AG08396 (cell line): ENCODE data around the gene TSPAN32.
A peak's percentile ranks its signal among the peaks of the same experiment; 100 is the strongest.

Experiments used
- DNase-seq: peaks from one replicate; pipeline ENCODE4 v3.0.0; 2012; ENCODE audit warnings: low spot score, mixed read lengths

TSPAN32 gene

DNA sequence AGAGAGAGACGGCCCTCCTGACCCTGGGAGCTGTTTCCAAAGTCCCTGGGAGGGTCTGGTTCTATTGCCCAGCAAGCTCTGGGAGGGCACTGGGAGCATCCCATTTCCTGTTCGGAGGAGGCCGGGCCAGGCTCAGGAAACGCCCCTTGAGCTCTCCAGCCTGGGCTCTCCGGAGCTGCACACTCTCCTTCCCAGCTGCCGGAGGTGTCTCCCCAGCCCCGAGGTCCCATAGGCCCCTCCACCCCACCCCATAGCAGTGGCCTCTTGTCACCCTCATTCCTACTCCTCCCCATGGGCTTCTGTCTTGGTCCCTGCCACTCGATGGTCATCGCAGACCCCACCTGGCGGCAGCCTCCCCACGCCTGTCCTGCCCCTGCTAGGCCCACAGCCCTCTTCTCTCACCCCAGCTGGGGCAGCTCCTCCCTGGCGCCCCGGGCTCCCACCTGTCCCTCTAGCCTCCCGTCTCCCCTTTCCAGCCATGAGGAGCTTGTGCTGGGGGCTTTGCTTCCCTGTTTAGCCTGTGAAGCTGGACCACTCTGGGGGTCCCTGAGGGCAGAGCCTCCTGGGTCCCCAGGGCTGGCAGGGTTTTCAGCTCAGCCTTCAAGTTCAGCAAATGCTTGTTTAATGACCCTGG, 2.8 kb downstream of the TSPAN32 start:
- no peak for DNase-seq

DNA sequence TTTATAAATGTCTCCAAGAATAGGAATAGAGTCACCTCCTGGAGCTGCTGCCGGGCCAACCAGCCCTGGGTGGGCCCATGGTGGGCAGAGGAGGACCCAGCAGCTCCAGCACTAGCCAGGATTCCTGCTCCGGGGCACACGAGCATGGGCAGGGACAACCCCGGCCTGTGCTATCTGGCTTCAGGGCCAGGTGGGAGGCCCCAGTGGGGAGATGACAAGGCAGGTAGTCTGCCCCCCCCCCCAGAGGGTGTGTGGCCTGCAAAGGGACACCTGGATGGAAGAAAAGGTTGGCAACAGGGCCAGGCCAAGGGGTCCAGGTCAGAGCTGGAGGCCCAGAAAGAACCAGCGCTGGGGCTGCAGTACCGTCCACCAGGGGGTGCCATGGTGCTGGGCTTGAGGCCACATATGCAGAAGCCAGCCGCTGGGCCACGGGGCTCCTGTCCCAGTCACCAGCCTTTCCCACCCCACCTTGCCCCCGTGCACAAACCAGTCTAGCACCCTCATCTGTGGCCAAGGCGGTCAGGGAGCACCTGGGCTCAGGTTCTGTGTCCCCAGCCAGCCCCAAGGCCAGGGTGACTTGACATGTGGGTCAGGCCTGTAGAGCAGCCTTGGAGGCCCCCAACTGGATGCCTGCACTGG, 3.4 kb downstream of the TSPAN32 start:
- peak; percentile 87 for DNase-seq

DNA sequence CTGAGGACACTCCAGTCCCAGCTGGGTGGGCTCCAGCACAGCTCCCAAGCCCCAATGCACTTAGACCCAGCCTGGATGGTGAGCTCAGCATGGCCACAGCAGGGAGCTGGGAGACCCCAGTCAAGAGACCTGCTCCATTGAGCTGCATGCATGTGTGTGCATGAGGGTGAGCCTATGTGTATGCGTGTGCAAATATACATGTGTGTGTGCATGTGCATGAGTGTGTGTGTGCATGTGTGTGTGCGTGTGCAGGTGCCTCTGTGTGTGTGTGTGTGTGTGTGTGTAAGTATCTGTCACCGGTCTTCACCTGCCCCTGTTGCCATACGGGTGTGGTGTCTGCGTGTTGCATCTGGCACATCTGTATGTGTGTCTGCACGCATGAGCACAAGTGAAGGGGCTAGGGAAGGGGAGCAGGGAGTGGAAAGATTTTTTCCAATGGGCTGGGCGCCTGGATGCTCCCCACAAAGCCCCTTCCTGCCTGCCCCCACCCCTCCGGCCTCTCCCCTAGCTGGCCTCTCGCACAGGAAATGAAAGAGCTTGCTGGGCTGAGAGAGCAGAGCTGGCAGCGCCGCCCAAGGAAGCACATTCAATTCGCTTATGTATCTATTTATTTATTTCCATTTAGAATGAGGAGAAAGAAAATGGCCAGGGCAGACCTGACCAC, 4.1 kb downstream of the TSPAN32 start:
- no peak for DNase-seq

DNA sequence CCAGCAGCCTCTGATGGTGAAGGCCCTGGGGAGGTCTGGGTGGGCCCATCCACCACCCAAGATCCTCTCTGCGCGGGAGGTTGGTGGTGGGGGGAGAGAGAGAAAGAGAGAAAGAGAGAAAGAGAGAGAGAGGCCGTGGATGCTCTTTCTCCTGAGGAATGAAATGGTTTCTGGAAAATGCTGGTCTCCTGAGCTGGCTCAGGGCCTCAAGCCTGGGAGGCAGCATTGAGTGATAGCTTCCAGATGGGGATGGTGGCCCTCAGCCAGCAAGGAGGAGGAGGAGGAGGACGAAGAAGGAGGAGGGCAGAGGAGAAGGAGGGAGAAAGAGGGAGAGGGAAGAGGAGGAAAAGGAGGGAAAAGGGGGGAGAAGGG, 4.6 kb downstream of the TSPAN32 start:
- peak; percentile 83 for DNase-seq

DNA sequence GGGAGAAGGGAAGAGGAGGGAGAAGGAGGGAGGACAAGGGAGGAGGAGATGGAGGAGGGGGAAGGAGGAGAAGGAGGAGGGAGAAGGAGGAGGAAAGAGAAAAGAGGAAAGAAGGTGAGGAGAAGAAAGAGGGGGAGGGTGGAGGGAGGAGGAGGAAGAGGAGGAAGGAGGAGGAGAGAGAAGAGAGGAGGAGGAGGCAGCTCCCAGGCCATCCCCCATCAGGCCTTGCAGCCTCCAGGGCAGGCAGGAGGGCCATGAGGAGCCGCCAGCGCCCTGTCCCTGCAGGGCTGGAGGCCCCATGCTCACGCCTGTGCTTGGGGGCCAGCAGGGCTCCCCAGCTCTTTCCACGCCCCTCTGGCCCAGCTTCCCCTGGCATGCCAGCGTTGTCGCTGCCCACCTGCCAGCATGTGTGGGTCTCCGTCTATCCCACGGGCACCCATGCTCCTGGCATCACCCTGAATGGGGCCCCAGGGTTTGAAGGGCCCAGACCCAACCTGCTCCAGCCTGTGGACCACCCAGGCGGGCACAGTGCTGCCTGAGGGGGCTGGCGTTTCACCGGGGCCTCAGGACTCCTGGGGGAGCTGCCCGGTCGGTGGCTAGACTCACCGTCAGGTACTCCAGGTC, 5.2 kb downstream of the TSPAN32 start:
- peak; percentile 50 for DNase-seq

DNA sequence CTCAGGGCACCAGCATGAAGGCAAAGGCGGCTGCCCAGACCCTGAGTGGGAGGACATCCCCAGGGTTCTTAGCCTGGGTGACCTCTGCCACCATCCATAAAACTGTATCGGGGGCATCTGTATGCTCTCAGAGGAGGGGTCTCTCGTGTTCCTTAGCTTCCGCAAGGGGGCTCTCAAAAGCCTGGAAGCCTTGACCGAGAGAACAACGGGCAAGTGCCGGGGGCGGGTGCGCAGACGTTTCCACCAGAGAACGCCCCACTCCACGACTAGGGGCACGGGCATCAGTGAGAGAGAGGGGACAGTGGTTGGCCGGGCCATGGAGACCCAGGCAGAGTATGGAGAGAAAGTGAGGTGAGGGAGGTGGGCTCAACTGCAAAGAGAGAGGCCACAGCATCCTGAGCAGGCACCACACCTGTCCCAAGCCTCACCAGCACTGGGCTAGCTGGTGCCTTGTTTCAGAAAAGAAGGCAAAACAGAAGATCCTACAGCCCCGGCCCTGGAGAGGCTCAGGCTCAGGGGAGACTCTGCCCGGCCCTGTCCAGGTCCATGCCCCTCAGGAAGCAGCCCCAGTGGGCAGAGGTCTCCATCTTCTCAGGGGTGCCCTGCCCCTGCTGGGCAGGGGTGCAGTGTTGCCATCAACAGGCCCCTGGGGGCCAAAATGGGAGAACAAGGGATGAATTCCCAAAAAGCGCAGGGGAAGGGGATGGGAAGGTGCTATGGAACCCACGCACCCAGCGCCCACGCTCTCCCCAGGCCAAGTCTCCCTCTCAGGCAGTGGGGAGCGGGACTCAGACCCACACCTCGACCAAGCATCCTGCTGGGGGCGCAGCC, 5.9 kb downstream of the TSPAN32 start:
- DNase-seq: no peak

DNA sequence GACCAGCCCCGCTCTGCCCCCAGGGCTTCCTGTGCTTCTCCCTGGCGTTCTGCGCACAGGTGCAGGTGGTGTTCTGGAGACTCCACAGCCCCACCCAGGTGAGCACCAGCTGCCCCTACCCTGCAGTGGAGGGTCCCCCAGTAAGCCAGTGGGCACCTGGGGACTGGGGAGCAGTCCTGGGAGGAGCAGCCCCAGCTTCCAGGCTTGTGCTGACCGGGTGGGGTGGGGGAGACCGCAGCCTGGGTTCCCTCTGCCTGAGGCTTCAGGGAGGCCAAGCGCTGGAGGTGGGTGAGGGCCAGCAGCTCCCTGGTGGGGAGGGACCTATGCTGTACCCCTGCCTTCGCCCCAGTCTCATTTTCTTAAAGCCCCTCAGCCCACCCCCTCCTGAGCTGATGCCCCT, 6.9 kb downstream of the TSPAN32 start:
- no peak for DNase-seq

DNA sequence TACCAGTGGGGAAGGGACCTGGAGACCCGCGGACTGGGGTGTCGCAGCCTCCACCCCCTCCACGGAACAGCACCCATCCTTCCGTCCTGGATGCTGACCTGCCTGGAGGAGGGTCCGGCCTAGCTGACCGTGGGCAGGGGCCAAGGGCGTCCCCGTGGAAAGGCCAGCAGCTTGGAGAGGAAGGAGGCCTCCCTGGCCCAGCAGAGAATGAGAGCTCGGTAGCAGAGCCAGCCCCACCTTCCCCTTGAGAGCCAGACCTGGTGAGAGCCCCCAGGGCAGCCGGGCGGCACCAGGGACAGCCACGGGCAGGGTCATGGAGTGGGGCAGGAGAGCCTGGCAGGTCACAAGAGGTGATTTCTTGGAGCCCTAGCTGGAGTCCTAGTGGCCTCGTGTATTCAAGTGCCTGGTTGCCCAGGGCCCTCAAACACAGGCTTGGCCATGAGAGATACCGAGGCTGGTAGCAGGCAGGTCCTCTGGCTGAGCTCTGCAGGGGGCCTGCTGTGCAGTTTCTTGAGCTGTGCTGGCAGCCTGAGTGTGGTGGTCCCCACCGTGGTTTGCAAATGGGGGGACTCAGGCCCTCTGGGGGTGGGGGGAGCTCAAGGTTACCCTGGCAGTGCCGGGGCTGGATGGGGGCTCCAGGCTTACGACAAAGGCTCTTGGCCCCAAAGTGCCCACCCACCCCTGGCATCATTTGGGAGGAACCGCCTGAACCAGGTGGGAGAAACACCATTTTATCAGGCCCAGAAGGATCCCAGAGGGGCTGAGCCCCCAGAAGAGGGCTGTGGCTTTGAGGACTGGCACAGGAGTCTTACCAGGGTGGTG, 7.6 kb downstream of the TSPAN32 start:
- no peak for DNase-seq

DNA sequence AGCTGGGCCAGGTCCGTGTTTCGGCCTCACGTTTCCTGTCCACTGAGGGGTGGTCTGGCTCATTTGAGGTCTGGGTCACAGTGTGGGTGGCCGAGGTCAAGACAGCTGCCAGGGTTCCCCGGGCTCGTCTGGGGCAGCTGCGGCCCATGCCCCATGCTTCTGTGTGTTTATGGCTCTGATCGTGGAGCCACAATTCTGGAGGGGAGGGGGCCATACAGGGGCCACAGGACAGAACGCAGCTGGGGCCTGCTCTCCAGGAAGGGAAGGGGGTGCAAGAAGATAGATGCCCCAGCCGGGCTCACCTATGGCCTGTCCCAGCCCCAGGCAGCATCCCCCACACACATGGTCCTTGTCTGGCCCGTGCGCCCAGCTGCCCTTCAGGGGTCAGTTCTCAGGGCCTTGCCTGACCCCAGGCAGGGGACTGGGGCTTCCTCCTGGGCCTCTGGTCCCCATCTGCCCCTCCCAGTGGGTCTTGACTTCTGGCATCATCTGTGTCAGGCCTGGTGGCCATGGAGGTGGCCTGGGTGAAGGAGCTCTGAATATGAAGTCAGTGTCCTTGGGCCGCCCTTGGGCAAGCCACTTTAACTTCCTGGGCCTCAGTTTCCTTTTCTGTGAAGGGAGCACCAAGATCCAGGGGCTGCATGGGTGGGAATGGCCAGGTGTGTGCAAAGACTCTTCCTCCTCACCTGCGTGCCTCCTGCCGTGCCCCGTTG, 8.4 kb downstream of the TSPAN32 start:
- no peak for DNase-seq

DNA sequence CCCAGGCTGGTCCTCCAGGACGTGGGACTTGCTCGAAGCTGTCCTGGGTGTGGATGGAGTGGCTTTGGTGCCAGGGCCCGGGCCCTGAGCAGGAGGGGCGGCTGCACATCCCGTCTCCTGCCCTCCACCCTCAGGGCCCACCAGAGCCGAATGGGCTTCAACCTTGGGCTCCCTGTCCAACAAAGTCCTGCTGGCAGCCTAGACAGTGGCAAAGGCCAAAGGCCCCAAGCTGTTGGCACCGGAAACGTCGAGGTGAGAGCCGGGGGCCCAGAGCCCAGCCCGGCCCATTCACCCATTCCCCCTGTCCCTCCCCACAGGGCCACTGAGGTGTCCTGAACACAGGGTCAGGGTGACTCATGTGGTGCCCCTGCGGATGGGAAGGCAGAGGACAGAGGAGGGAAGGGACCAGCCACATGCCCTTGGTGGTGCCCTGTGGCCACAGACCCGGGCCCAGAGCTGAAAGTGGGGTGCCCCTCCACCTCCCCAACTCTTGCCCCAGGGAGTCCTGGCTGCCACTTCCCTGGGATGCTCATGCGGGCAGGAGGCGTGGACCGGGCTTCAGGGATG, 9.1 kb downstream of the TSPAN32 start:
- DNase-seq: no peak

DNA sequence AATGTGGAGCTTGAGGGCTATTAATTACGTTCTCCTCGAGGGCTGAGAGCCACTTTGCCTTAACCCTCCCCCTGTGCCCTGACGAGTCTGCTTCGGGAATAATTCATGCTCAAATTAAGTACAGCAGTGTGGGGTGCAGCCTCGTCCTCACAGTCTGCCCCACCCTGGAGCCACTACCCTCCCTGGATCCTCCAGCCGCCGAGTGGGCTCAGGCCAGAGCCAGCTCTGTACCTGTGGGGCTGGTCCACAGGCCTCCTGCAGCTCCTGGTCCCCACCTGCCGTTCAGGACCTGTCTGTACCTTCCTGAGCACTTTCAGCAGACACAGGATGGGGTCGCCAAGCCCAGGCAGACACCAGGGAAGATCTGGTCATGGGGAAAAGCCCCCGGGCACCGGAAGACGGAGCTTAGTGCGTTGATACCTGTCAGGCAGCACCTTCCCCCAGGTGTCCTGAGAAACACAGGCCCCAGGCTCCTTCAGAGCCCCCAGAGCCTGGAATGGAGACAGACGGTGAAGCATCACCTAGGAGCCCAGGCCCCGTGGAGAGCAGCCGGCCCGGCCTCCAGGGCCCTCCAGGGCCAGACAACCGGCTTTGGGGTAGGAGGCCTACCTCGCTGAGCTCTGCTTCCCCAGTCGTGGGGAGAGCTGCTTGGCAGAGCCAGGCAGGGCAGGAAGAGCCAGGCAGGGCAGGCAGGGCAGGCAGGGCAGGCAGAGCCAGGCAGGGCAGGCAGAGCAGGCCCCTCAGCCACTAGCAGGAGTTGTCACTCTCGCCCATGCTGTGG, 9.7 kb downstream of the TSPAN32 start:
- DNase-seq: no peak

GRCh38 chr11:2312232-2313042, 10.6 kb downstream of the TSPAN32 start:
- peak; percentile 59 for DNase-seq

- no peak for DNase-seq
Observed at GRCh38 chr11:2313051-2313951, 11.5 kb downstream of the TSPAN32 start.

GRCh38 chr11:2314136-2314524, 12.3 kb downstream of the TSPAN32 start:
- no peak for DNase-seq

GRCh38 chr11:2314525-2315394, 12.9 kb downstream of the TSPAN32 start:
- DNase-seq: peak; percentile 82

GRCh38 chr11:2315395-2316168, 13.8 kb downstream of the TSPAN32 start:
- DNase-seq: no peak
